GM19452 (cell line): ENCODE results near the gene BFSP1.

Source experiments
- ATAC-seq: cut with Tn5 transposase; IDR thresholded peaks from one replicate; pipeline ENCODE4 v1.9.1; 2021; ENCODE audit not compliant: unreplicated experiment

BFSP1 gene

GRCh38 chr20:17558154-17558940, 27.2 kb upstream of the BFSP1 start:
- ATAC-seq = no peak

DNA sequence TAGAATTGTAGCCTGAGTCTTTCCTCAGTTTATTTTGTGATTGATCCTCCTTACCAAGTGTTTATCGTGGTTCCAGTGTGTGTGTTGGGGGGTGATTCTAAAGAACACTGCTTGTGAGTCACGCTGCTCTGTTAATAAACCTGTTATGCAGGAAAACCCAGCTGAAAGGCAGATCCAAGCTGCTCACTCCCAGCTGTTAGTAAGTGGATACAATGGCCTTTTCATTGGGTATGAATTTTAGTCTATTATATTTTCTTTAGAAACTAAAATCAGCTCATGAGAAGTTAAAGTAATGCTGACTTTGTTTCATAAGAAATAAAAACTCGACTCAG, 26.5 kb upstream of the BFSP1 start:
- no peak for ATAC-seq

DNA sequence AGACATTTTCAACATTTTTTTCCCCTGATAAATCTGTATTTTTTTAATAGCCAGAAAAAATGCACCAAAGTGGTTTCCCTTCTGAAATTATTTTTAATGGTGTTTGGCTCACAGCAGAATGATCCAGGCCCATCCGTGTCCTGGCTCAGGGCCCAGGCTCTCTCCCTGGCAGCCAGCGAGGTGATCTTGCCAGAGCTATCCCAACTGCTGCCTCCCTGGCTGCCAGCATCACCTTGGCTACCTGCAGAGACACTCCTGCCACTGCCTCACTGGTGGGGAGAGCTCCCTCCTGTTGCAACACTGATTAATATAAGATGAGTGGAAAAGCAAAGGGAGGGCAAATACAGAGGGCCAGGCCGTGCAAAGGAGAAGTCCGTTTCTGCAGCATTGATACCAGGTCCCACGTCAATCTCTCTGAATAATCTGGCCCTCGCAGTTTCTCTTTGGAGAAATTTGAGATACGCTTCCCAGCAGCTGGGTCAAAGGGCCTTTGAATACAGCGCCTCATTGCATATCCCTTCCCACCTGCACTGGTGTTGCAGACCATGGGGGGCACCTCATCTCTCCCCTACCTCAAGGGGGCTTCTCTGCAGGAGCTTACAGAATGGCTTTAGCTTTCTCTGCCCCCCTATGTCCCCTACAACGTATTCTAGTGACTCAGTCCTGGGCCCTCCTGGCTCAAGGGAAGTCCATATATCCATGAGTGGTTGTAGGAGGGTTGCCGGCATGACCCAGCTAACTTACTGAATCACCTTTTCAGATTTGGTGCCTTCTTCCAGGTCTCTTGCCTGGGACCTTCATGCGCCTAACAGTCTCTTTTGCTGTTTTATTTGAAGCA, 25.9 kb upstream of the BFSP1 start:
- no peak for ATAC-seq

- ATAC-seq = no peak
These were observed 23.9 kb upstream of the BFSP1 start for GRCh38 chr20:17555106-17555505.

DNA sequence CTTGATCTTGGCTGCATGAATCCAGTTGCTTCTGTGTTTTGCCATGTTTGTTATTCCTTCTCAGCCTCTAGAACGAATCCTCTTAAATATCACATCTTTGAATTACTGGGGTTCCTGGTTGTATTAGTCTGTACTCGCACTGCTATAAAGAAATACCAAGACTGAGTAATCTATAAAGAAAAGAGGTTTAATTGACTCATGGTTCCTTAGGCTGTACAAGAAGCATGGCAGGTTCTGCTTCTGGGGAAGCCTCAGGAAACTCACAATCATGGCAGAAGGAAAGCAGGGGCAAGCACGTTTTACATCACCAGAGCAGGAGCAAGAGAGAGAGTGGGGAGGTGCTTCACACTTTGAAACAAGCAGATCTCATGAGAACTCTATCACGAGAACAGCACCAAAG, 18.0 kb upstream of the BFSP1 start:
- ATAC-seq = no peak

- ATAC-seq = no peak
These were observed 13.9 kb upstream of the BFSP1 start for GRCh38 chr20:17545127-17545526.

DNA sequence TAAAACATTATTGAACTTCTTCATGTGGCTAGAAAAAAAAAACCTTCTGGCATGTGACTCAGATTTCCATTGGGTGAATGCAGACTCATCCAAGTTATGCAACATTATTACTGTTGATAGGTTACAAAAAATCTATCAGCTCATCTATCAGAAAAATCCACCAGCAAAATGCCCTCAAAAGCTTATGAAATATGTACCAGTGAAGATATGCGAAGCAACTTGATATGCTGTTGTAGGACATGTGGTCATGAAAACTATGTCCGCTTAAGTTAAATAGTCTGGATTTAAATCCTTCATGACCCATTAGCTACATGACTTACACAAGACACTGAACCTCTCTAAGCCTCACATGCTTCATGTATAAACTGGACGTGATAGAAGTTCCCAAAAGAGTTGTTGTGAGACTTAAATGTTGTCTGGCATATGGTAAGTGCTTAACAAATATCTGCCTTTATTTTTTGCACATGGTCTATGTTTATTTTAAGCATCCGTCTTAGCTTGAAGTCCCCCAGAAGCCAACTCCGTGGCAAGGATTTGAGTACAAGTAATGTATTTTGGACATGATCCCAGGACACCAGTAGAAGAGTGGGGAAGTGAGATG, 12.5 kb upstream of the BFSP1 start:
- no peak for ATAC-seq

GRCh38 chr20:17542993-17543412, 11.8 kb upstream of the BFSP1 start:
- ATAC-seq = no peak

DNA sequence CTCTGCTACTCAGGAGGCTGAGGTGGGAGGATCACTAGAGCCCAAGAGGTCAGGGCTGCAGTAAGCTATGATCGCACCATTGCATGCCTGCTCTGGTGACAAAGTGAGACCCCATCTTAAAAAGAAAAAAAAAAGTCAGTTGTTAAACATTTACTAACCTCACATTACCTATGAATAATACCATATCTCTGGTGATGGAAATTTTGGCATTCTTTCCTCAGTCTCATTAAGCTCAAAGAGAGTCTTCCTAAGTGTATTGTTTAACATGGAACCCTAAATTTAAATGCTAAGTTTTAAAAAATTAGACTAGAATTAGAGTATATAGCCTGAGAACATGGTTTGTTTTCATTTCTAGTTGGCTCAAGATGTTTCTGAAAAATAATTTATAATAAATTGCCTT, 11.3 kb upstream of the BFSP1 start:
- ATAC-seq = no peak

DNA sequence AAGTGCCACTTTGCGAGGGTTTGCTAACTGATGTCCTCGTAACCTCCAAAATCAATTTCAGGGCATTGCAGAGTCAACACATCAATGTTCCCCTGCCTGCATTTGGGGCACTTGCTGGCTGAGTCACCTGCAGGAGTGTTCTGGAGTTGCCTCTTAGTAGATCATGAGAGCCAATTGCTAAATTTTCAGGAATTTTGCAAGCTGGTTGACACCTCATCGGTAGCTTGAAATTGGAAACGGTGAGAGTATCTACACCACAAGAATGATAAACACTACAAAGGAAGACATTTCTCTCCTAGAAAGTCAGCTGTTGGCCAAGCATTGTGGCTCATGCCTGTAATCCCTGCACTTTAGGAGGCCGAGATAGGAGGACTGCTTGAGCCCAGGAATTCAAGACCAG, 10.8 kb upstream of the BFSP1 start:
- ATAC-seq = no peak

DNA sequence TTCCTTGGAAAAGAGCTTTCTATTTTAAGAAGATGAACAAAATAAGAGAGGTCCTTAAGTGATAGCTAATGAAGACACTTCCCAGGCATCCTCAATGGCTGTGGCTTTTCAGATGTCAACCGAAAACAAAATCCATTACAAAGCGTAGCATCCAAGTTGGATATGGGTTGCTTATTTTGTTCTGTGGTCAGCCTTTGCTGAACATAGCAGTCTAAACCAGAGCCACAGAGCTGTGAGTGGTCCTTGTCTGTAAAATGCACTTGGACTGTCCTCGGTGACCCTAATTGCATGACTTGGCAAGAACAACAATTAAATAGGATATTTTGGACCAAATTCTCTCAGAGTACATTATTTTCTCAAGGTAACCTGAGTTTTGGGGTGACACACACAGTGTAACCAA, 10.4 kb upstream of the BFSP1 start:
- ATAC-seq = no peak

DNA sequence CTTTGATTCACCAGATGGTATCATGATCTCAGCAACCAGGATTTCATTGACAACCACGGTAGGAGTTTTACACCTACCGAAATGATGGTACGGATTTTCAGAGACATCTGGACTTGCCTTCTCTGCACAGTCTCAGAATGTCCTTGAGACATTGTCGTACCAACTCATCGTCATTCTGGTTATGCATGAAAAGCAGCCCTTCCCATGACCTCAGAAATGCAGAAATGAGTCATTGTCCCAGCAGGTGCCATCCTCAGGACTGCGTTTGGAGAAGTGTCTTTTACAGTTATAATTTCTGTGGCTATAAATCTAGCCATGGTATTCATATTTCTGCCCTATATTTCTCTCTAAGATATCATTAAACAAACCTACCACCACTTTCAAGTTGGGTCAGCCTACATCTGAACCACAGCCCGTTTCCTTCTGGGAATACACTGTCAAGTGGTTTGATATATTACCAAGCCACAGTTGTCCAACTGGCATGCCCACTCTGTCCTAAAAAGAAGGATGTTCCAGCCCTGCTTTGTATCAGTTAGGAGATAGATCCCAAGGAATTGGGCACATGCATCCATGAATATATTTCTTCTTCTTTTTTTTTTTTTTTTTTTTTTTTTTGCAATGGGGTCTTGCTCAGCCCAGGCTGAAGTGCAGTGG, 7.5 kb upstream of the BFSP1 start:
- no peak for ATAC-seq

- ATAC-seq = no peak
These were observed 6.8 kb upstream of the BFSP1 start for GRCh38 chr20:17537959-17538358.

GRCh38 chr20:17536944-17537444, 5.8 kb upstream of the BFSP1 start:
- peak; percentile 78 for ATAC-seq

GRCh38 chr20:17534077-17534476, 2.9 kb upstream of the BFSP1 start:
- no peak for ATAC-seq

DNA sequence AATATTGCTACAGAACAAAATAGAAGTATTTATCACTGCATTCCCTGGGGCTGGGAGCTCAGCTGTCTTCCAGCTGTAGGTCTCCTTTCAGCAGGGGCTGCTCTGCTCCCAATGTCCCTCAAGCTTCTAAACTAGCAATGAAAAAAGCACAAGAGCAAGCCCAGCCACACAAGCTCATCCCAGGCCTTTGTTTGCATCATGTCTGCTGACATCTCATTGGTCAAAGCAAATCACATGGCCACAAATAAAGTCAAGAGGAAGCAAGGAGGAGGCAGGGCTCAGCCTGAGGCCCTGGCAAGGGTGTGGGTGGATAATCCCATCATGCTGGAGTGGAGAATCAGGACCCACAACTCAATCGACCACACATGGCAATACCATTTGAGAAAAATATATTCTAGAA, 2.2 kb upstream of the BFSP1 start:
- no peak for ATAC-seq

GRCh38 chr20:17531665-17532025, 466 bp upstream of the BFSP1 start:
- ATAC-seq = no peak

GRCh38 chr20:17530153-17530552, 1.0 kb downstream of the BFSP1 start:
- ATAC-seq = no peak

- ATAC-seq = no peak
These were observed 1.6 kb downstream of the BFSP1 start for GRCh38 chr20:17529586-17529985.

- ATAC-seq = no peak
These were observed 5.5 kb downstream of the BFSP1 start for GRCh38 chr20:17525650-17526049.

GRCh38 chr20:17525132-17525531, 6.0 kb downstream of the BFSP1 start:
- ATAC-seq = no peak
